Stimulated activated CD8-positive, alpha-beta memory T cell treated with anti-CD3 and anti-CD28 coated beads, Interleukin-12 subunit alpha, Interleukin-12 subunit beta, amount 100 ng/mL, for 1 hour (primary cell): ENCODE data around the gene RPL35.

Experiments
- DNase-seq: peaks from one replicate; pipeline ENCODE4 v3.0.0-alpha.2; 2020; ENCODE audit warnings: low read depth

RPL35 gene

DNA sequence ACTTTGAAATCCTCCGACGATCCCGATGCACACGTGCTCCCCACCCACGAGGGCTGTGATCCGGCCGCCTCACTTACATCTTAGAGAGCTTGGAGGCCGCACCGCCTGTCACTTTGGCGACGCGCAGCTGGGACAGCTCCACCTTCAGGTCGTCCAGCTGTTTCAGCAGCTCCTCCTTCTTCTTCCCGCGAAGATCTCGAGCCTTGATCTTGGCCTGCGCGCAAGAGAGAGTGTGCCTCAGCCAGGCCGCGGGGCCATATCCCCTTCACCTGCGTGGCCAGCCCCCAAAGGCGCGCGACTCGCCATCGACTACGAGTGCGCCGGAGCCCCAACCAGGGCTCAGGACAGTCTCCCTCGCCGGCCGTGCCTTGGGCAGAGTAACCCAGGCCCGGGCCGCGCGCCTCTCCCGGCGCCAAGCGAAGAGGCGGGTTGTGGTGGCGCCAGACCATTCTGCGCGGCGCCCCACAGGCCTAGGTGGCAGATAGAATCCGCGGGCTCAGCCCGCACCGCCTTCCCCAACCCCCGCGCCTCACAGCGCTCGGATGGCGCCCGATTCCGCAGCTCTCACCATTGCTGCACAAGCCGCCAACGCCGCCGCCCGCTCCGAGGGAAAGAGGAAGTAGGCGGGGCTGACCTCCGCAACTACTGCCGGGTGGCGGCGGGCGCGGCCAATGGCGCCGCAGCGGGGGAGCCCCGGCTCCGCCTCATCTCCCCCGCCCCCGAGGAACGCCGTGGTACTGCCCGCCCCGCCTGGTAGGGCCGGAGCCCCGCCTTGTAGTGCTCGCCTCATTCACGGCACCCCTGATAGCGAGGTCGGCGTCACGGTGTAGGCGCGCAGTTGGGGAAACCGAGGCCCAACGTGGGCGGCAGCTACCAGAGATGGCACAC lies at the start of gene RPL35, which contains the start of gene ARPC5L:
TSS of gene RPL35 (minus strand) at position 616 of the 888 bp plus-strand sequence. CDS start at position 571, 45 bp downstream.
TSS of gene ARPC5L (plus strand) at position 789 of the 888 bp plus-strand sequence. CDS start 7,161 bp downstream, outside the sequence.
- DNase-seq = peak; percentile 89

DNA sequence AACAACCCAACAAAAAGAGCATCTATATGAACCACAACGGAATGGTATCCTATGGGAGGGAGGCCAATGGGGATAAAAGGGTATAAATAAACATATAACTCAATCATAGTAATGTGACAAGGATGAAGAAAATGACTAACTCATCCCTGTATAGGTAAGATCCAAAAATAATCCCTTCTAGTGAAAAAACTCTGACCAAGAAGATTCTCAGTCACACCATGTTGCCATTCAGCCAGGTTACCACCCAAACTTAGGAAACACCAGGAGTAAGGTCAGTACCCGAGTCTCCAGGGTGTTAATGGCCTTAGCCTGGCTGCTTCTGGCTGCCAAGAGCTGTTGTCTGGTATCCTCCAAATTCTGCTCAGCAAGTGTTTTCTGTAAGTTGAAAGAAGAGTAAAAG lies 46.3 kb upstream of the RPL35 start:
- no peak for DNase-seq

DNA sequence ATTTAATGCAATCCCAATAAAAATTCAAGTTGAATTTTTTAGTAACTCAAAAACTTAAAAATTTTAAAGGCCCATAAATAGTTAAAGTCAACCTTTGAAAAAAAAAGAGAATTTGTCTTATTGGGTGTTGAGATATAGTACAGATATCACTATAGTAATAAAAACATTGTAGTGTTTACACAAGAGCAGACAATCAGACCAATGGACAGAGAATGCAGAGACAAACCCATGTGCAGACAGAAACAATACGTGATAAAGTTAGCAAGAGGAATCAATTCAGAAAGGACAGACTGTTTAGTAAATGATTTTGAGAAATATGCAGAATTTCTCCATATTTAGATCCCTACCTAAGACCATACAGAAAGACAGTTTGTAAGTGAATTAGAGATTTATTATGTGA lies 45.2 kb upstream of the RPL35 start:
- no peak for DNase-seq

GRCh38 chr9:124899845-124900244 lies 38.1 kb upstream of the RPL35 start:
- no peak for DNase-seq

DNA sequence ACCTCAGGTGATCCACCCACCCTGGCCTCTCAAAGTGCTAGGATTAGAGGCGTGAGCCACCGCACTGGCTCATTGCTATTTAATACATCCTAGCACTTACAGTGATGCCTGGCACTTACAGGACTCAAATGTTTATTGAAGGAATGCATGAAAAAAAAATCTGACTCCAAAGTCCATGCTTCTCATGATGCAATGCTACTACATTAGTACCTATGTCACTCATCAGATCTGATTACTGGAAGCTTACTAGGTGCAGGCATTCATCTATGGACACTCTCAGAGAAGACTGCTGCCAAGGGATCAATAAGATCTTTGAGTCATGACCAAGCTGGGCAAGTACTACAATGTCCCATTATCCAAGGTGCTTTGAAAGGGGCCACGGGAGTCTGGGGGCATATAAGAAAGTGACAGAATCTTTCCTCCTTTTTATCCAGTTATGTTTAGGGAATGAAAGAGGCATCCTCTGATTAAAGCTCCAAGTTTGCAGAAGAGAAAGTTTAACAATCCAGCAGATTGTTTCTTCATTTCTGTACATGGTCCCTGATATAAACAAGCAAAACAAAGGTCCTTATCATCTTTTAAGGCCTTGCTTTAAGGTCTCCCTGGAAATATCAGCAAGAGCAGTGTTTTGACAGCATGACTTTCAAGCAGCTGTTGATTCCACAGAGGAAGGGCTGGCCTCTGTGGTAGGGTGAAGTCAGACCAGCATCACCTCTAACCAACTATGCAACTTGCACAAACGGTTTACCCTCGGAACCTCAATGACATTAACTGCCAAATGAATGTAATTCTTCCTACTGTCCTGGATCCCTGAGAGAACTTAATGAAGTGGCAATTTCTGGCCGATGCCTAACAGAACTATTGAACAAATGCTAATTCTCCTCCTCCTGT lies 36.1 kb upstream of the RPL35 start:
- DNase-seq = no peak

DNA sequence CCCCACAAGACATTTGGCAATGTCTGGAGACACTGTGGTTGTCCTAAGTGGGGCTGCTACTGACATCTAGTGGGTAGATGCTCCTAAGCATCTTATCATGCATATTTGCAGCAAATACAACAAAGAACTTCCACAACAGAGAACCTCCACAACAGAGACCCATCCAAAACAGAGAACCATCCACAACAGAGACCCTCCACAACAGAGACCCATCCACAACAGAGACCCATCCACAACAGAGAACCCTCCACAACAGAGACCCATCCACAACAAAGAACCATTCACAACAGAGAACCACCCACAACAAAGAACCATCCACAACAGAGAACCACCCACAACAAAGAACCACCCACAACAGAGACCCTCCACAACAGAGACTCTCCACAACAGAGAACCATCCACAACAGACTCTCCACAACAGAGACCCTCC lies 33.0 kb upstream of the RPL35 start:
- DNase-seq = no peak

DNA sequence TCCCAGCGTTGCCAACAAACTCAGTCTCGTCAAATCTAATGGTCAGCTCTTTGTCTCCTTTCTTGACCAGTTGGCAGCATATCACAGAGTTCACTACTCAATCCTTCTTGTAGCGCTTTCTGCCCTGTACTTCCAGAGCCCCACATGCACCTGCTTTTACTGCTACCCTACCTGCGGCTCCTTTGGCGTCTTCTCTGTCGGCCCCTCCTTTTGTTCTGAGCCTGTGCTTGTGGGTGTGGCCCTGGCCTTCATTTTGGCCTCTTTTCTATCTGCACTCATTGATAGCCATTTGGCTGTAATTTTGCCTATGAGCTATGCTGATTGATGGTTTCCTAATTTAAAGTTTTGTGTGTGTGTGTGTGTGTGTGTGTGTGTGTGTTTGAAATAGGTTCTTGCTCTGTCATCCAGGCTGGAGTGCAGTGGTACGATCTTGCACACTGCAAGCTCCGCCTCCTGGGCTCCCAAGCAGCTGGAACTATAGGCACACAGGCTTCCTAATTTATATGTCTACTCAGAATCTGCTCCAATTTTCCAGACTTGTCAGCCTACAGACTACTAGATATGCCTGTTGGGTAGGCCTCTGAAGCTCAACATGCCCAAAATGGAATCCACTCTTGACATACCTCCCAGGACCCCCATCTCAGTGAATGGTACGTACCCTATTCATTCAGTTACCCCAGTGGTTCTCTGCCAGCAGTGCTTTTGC lies 32.4 kb upstream of the RPL35 start:
- DNase-seq = no peak

GRCh38 chr9:124890179-124890578 lies 28.4 kb upstream of the RPL35 start:
- DNase-seq = no peak

DNA sequence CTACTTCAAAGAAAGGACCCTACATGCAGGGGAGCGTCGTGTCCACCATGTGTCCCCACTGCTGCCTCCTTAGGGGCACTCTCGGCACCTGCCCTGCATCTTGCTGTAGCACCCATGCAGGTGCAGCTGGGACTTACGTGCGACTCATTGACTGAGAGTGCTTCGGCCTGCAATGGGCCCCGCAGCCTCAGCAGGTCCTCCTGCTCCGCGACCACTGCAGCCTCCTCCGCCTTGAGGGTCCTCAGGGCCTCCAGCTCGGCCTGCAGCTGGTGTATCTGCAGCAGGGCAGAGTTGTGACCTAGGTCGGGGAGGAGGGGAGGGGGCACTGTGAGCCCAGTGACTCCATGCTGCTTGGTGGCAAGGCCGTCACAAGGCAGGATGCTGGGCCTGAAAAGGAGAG lies 27.2 kb upstream of the RPL35 start:
- DNase-seq = no peak

- no peak for DNase-seq
Observed at GRCh38 chr9:124887832-124888231, 26.1 kb upstream of the RPL35 start.

GRCh38 chr9:124886866-124887492 lies 25.2 kb upstream of the RPL35 start:
- no peak for DNase-seq

- DNase-seq = no peak
Observed at GRCh38 chr9:124886461-124886860, 24.7 kb upstream of the RPL35 start.

DNA sequence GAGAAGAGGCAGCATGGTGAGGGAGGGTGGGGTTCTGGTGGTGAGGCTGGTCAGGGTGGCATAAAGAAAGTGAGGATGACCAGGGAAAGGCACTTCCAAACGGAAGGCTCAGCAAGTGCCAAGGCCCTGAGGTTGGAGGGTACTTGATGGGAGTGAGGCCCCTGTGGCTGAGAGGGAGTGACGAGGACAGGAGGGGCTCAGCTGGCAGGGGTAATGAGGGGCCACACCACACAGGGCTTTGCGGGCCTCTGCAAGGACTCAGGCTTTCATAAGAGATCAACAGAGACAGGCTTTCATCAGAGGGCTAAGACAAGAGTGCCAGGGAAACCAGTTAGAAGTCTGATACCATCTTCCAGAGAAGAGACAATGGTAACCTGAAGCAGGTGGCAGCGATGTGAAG lies 23.8 kb upstream of the RPL35 start:
- no peak for DNase-seq

DNA sequence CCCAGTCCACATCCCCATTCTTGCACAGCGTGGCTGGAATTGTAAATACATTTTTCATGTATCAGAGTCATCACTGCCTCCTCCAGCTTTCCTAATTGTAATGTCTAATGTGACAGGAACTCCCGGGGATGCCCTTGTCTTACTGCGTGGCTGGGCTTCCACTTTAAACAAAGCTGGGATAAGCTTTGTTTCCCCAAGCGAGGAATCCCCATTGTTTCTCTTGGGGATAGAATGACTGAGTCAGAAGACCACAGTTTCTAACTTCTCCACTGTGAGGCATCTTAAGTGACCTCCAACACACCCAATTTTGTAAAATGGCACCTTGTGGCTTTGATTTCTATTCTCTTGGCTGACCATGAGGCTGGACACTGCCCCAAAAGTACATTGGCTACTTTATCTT lies 22.6 kb upstream of the RPL35 start:
- DNase-seq = no peak

DNA sequence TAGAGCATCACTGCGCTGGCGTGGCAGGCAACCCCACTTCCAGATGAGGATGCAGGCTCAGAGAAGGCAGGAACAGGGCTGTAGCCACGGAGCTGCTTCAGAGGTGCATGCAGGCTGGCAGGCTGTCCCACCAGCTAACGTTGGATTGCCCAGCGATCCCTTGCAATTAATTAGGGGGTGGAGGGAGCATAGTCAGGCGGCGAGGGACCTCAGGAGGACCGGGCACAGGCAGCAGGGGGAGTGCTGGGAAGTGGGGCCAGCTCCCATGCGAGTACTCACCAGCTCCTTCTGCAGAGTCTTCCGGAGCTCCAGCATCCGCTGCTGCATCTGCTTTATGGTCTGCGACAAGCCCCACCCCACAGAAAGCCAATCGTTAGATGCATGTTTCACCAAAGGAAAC lies 20.5 kb upstream of the RPL35 start:
- DNase-seq = no peak

- no peak for DNase-seq
Observed at GRCh38 chr9:124881138-124881743, 19.5 kb upstream of the RPL35 start.

GRCh38 chr9:124880501-124880900 lies 18.7 kb upstream of the RPL35 start:
- no peak for DNase-seq

DNA sequence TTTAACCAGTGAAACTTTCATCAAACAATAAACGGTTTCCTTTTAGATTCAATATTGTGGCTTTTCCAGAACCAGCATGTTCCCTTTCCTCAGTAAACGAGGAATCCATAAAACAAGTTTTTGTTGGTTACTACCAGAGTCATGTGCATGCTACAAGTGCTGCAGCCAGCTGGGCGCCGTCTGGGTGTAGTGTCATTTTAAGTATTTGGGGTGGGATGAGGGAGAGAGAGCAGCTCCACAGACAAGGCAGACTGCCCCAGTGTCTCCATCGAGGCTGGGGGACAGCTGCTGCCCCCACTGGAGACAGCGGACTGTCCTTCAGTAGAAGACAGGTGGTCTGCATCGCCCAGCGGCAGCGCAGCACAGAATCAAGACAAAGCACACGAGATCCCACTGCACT lies 17.5 kb upstream of the RPL35 start:
- DNase-seq = no peak

DNA sequence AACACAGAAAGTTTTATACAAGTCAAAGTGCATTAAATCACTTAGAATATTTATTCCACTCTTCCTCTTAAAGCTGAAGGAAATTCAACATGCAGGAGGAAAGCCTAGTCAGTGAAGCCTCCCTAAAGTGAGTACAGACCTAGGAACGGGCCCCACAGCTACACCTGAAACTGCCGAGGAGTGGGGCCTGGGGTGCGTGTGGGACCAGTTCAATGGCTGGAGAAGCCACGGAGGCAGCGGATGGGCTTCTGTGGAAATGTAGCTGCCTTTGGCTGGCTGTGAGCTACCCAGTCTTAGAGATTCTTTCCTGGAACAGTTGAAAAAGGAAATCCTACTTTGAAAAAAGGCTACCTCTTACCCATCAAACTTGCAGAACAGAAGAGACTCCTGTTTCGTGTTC lies 16.8 kb upstream of the RPL35 start:
- no peak for DNase-seq

- no peak for DNase-seq
Observed at GRCh38 chr9:124878021-124878420, 16.3 kb upstream of the RPL35 start.
